K562 (cell line): ENCODE data around the gene SLC25A1. TPM values are rescaled to one million over a fixed set of nuclear protein-coding genes. Genes with fewer than 3 reads are reported as not detected.

ENCODE experiments used
- CREB3L1 ChIP-seq: fragments of 450-650 bp; IDR thresholded peaks from 2 replicates; pipeline ENCODE4 v1.6.1; 2014; ENCODE audit warnings: low read depth, mild to moderate bottlenecking, moderate library complexity, borderline replicate concordance
- ELF2 ChIP-seq: fragments of 250-450 bp; sonication (Bioruptor Pico); IDR thresholded peaks from 2 replicates; pipeline ENCODE4 v1.5.0; 2021; ENCODE audit warnings: mild to moderate bottlenecking
- EP300 ChIP-seq: IDR thresholded peaks from 2 replicates; pipeline ENCODE4 v1.6.1; 2012; ENCODE audit warnings: low read length, improper control_type of control experiment
- FOS ChIP-seq: IDR thresholded peaks from 3 replicates; pipeline ENCODE4 v1.6.1; 2011; ENCODE audit not compliant: insufficient read length; ENCODE audit errors: extremely low read depth
- HDAC2 ChIP-seq: fragments of 450-650 bp; IDR thresholded peaks from 2 replicates; pipeline ENCODE4 v1.6.1; 2016; ENCODE audit warnings: mild to moderate bottlenecking
- JUNB ChIP-seq: fragments of 450-650 bp; formaldehyde crosslinking; conservative IDR thresholded peaks from 2 replicates; pipeline ENCODE4 v1.4.0; 2020; ENCODE audit warnings: mild to moderate bottlenecking
- KAT7 ChIP-seq: sonication (generic); formaldehyde crosslinking; IDR thresholded peaks from 2 replicates; pipeline ENCODE4 v1.8.0; 2022; ENCODE audit warnings: missing genetic modification reagents, mild to moderate bottlenecking, borderline replicate concordance
- MCM5 ChIP-seq: fragments of 450-650 bp; IDR thresholded peaks from 2 replicates; pipeline ENCODE4 v1.6.1; 2016; ENCODE audit warnings: low read depth
- MCM7 ChIP-seq, 2 experiments: fragments of 450-650 bp; IDR thresholded peaks; 2 replicates each; pipeline ENCODE4 v1.6.1; 2016 to 2018
- MED1 ChIP-seq: sonication (generic); formaldehyde crosslinking; IDR thresholded peaks from 2 replicates; pipeline ENCODE4 v1.8.1; 2023; ENCODE audit warnings: missing genetic modification reagents, borderline replicate concordance
- NUFIP1 ChIP-seq: fragments of 450-650 bp; IDR thresholded peaks from 2 replicates; pipeline ENCODE4 v1.6.1; 2018; ENCODE audit not compliant: partially characterized antibody
- RNF219 ChIP-seq: fragments of 250-450 bp; sonication (Bioruptor Pico); IDR thresholded peaks from 2 replicates; pipeline ENCODE4 v1.5.0; 2022; ENCODE audit warnings: mild to moderate bottlenecking
- RUNX1 ChIP-seq: sonication (generic); IDR thresholded peaks from 2 replicates; pipeline ENCODE4 v1.6.1; 2016; ENCODE audit warnings: antibody characterized with exemption, low read depth
- SMC3 ChIP-seq: conservative IDR thresholded peaks from 2 replicates; pipeline ENCODE4 v1.6.1; 2011; ENCODE audit warnings: low read depth, low read length, improper control_type of control experiment; ENCODE audit not compliant: insufficient read depth
- SRF ChIP-seq, 2 experiments: fragments of 250-450, 450-650 bp in 1 of 2; sonication (Bioruptor Pico) in 1 of 2; sonication (generic) in 1 of 2; formaldehyde crosslinking; IDR thresholded peaks; 2 replicates each; pipeline versions ENCODE4 v1.5.0 to v1.5.1; 2020 to 2022; ENCODE audit warnings: mild to moderate bottlenecking in 1 of 2, missing genetic modification reagents in 1 of 2
- ZNF431 ChIP-seq: sonication (generic); formaldehyde crosslinking; IDR thresholded peaks from 2 replicates; pipeline ENCODE4 v1.8.0; 2022; ENCODE audit warnings: mild to moderate bottlenecking, missing genetic modification reagents
- ZNF766 ChIP-seq: fragments of 200-800 bp; sonication (Bioruptor generic); conservative IDR thresholded peaks from 2 replicates; pipeline ENCODE4 v1.6.1; 2016; ENCODE audit warnings: missing genetic modification characterization, missing compliant biosample characterization
- polyA plus RNA-seq, 8 experiments: library from polyadenylated mRNA; depleted of rRNA in 4 of 8; stranded (reverse) in 5 of 8; unstranded in 3 of 8; fragments of >200 nt; fragmentation: Nextera tagmentation in 2 of 8; fragmentation: Illumina TruSeq in 1 of 8; extraction: Ambion mirVana in 2 of 8; extraction: Trizol in 1 of 8; gene quantifications; 2 replicates each; pipeline versions ENCODE4 v1.2.1 to v1.2.3, GENCODE V29; 2011 to 2014; ENCODE audit warnings: inconsistent platforms in 1 of 8, missing spikeins in 1 of 8
- total RNA-seq, 7 experiments: library from RNA; depleted of rRNA in 6 of 7; stranded (reverse); fragments of >200 nt in 6 of 7; fragmentation: Illumina TruSeq in 2 of 7; extraction: Trizol in 2 of 7; gene quantifications; 2 replicates each; pipeline versions ENCODE4 v1.2.1 to v1.2.3, GENCODE V29; 2011 to 2021; ENCODE audit warnings: low replicate concordance in 1 of 7
- TF ChIP-seq, protein P1 (sequence below), 2 experiments: fragments of 150-350 bp in 1 of 2; IDR thresholded peaks; 2 replicates each; pipeline ENCODE4 v1.6.1; 2012 to 2016; ENCODE audit warnings: low read depth in 2 of 2, low read length in 2 of 2, mild to moderate bottlenecking in 1 of 2, moderate library complexity in 1 of 2
- TF ChIP-seq, protein P2 (sequence below): IDR thresholded peaks from 2 replicates; pipeline ENCODE4 v1.6.1; 2012; ENCODE audit warnings: low read depth, low read length, improper control_type of control experiment, borderline replicate concordance

Gene SLC25A1
- total and polyA plus RNA-seq, 9 of the 15 experiments (the other 6 are each of a cell fraction or from before 2014, with no cell fraction given), result 11.0 to 408 (median 110) TPM

DNA sequence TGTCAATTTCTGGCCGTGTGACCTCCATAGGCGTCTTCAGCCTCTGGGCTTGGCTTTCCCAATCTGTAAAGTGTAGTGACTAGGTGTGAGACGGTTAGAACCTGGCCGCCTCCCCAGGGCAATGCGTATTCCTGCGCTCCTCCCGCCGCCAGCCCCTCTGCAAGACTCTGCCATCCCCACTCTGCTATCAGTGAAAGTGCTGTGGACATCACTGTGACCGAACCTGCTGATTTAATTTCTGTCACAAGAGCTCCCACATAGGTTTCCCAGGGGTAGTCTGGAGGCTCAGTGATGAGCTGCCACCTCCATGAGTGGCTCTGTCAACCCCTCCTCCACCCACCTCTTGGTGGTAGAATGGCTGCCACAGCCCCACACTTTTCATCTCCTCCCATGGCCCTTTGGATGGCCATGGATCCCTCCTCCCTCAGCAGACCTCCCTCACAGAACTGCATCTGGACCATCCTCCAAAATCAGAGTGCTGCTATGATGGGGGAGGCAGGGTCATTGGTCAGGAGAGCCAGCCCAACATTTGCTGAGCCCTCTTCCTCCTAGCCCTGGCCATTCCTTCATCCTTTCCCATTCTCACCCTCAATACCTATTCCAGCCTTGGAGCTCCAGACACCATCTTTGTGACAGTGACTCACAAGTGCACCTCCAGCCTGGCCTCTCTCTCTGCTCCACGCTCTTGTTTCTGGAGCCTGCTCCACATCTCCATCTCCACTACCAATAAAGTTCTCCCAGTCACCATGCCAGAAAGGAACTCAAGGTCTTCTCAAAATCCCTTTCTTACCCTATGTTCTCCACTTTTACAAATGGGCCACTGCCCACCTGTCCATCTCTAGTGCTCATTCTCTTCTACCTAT lies 27.0 kb downstream of the SLC25A1 start (continued):
- TF ChIP-seq CREB3L1 (no peak), ELF2 (CRISPR knock-in tag) (no peak), MED1 (no peak), RNF219 (CRISPR knock-in tag) (no peak), SRF (CRISPR knock-in tag; IDR thresholded peaks at IDR 0.05) (no peak), JUNB (CRISPR knock-in tag) (0 out of 2 replicates have a peak, but pooled peaks have one; percentile 9), ZNF431 (CRISPR knock-in tag) (no peak), EP300 (no peak), MCM7 (IDR thresholded peaks at IDR 0.05) (peak in 1 of 2 experiments; percentile 99; a peak in 2 of 4 replicates), RUNX1 (peak; percentile 52; the same call in 1 of the 2 replicates), ZNF766 (CRISPR knock-in tag) (no peak), MCM5 (no peak), SMC3 (no peak), FOS (no peak), KAT7 (CRISPR knock-in tag) (no peak), NUFIP1 (no peak), HDAC2 (no peak)
- TF ChIP-seq, protein P1, sequence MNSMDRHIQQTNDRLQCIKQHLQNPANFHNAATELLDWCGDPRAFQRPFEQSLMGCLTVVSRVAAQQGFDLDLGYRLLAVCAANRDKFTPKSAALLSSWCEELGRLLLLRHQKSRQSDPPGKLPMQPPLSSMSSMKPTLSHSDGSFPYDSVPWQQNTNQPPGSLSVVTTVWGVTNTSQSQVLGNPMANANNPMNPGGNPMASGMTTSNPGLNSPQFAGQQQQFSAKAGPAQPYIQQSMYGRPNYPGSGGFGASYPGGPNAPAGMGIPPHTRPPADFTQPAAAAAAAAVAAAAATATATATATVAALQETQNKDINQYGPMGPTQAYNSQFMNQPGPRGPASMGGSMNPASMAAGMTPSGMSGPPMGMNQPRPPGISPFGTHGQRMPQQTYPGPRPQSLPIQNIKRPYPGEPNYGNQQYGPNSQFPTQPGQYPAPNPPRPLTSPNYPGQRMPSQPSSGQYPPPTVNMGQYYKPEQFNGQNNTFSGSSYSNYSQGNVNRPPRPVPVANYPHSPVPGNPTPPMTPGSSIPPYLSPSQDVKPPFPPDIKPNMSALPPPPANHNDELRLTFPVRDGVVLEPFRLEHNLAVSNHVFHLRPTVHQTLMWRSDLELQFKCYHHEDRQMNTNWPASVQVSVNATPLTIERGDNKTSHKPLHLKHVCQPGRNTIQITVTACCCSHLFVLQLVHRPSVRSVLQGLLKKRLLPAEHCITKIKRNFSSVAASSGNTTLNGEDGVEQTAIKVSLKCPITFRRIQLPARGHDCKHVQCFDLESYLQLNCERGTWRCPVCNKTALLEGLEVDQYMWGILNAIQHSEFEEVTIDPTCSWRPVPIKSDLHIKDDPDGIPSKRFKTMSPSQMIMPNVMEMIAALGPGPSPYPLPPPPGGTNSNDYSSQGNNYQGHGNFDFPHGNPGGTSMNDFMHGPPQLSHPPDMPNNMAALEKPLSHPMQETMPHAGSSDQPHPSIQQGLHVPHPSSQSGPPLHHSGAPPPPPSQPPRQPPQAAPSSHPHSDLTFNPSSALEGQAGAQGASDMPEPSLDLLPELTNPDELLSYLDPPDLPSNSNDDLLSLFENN (IDR thresholded peaks at IDR 0.05; ENCODE audit: low read depth in 2 of 2, low read length in 2 of 2), result no peak
- TF ChIP-seq, protein P2, sequence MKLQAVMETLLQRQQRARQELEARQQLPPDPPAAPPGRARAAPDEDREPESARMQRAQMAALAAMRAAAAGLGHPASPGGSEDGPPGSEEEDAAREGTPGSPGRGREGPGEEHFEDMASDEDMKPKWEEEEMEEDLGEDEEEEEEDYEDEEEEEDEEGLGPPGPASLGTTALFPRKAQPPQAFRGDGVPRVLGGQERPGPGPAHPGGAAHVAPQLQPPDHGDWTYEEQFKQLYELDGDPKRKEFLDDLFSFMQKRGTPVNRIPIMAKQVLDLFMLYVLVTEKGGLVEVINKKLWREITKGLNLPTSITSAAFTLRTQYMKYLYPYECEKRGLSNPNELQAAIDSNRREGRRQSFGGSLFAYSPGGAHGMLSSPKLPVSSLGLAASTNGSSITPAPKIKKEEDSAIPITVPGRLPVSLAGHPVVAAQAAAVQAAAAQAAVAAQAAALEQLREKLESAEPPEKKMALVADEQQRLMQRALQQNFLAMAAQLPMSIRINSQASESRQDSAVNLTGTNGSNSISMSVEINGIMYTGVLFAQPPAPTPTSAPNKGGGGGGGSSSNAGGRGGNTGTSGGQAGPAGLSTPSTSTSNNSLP, result no peak
